Stimulated activated naive CD4-positive, alpha-beta T cell (primary cell): Measurements from ENCODE around the gene MTARC1.

Experiments
- DNase-seq, 6 experiments: peaks; one replicate each; lab custom pipeline; 2025; lab: John Stamatoyannopoulos, UW

Gene MTARC1

GRCh38 chr1:220833436-220833835, 46.7 kb downstream of the MTARC1 start:
- no peak for DNase-seq

GRCh38 chr1:220834155-220834870, 47.6 kb downstream of the MTARC1 start:
- no peak for DNase-seq
